Non-pigmented ciliary epithelial cell (primary cell): ENCODE data around the gene NCAM1.
A peak's percentile ranks its signal among the peaks of the same experiment; 100 is the strongest.

Experiments
- DNase-seq: peaks from one replicate; pipeline ENCODE4 v3.0.0-alpha.2; 2010; ENCODE audit warnings: low read depth

NCAM1 gene

GRCh38 chr11:113314389-113315301 lies 353.4 kb downstream of the NCAM1 start, which contains the start of gene TTC12:
Gene TTC12, plus strand, starts transcription at chr11:113314583. Its CDS starts 1,675 bp downstream, at chr11:113316258.
- DNase-seq = peak; percentile 31

DNA sequence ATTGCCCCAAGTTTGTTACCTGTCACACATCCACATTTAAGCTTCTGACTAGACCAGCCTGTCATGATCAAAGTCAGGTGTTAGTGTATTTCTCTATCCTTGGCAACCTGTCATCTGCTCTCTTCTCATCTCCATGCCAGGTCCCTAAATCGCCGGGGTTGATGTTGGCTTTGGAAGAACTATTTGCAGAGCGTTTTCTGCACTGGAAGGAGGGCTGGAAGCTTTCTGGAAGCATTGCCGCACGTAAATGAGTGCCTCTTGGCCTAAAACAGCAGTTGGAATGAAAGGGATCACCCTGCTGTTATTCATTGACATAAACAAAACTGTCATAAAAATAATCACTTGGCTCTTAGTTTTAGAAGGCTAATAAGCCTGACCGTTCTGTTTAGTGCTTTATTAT lies 354.6 kb downstream of the NCAM1 start:
- no peak for DNase-seq

GRCh38 chr11:113316256-113316655 lies 355.0 kb downstream of the NCAM1 start:
- DNase-seq = no peak

DNA sequence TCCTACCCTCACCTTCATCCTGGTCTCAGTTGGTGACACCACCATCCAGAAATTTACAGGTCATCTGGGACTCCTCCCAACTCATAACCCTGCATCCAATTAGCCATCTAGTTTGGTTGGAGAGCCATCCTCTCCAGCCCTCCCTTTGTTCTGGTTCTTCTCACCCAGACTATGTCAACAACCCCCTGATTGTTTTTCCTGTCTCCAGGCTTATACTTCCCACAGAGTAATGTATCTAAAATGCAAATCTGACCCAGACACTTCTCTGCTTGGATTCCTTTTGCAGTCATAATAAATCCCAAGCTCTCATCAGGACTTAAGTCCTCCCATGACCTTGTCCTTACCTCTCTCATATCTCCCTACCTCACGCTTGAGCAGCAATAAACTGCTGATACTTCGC lies 356.1 kb downstream of the NCAM1 start:
- DNase-seq = no peak

GRCh38 chr11:113319085-113319484 lies 357.9 kb downstream of the NCAM1 start:
- DNase-seq = no peak

DNA sequence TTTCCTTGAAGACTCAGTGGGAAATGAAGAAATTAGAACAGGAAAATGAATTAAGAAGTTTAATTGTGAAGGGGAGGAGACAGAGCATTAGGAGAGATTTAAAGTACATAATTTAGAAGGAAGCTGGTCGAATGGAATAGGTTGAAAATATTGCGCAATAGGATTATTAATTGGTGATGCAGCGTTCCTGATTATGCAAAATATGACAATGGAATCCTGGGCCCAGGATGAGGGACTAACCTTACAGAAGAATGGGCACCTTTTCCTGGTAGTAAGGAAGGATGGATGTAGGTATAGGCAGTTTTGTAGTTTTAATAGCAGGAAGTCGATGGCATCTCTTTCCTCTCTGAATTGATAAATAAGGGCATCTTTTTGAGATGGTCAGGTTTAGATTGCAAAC lies 360.9 kb downstream of the NCAM1 start:
- DNase-seq = no peak

GRCh38 chr11:113324250-113324649 lies 363.0 kb downstream of the NCAM1 start:
- no peak for DNase-seq
